Liver (tissue), 9 donors: ENCODE measurements around the gene SETD5. TPM values are rescaled to one million over a fixed set of nuclear protein-coding genes. Genes with fewer than 3 reads are reported as not detected.

Source experiments
- DNase-seq: peaks from one replicate; pipeline ENCODE4 v3.0.0-alpha.2; 2017; ENCODE audit warnings: low spot score
- H3K27ac ChIP-seq, 2 donors: one replicate each; pipeline ENCODE4 v1.7.0; 2013; ENCODE audit warnings: inconsistent platforms in 2 of 2, low read length in 2 of 2, control low read depth in 1 of 2, low read depth in 1 of 2, mild to moderate bottlenecking in 1 of 2
- H3K27me3 ChIP-seq, 4 donors: one replicate each; pipeline versions ENCODE4 v1.6.1 to v1.7.0; 2013; ENCODE audit warnings: low read length in 3 of 4, inconsistent platforms in 1 of 4, mild to moderate bottlenecking in 1 of 4, moderate library complexity in 1 of 4; ENCODE audit not compliant: control insufficient read depth in 4 of 4, insufficient read depth in 4 of 4
- H3K36me3 ChIP-seq, 4 donors: one replicate each; pipeline versions ENCODE4 v1.6.1 to v1.7.0; 2013; ENCODE audit warnings: low read length in 3 of 4, mild to moderate bottlenecking in 3 of 4, low read depth in 1 of 4, moderate library complexity in 1 of 4; ENCODE audit not compliant: control insufficient read depth in 4 of 4, insufficient read depth in 3 of 4
- H3K4me1 ChIP-seq, 4 donors: one replicate each; pipeline versions ENCODE4 v1.6.1 to v1.7.0; 2013; ENCODE audit warnings: low read length in 3 of 4, mild to moderate bottlenecking in 3 of 4, moderate library complexity in 1 of 4; ENCODE audit not compliant: control insufficient read depth in 4 of 4, insufficient read depth in 4 of 4
- H3K4me3 ChIP-seq, 3 donors: one replicate each; pipeline versions ENCODE4 v1.6.1 to v1.7.0; 2013; ENCODE audit warnings: low read length in 3 of 3, control low read depth in 1 of 3, low read depth in 1 of 3, mild to moderate bottlenecking in 1 of 3
- H3K9ac ChIP-seq, 2 donors: one replicate each; pipeline ENCODE4 v1.7.0; 2013; ENCODE audit warnings: low read length in 2 of 2, mild to moderate bottlenecking in 2 of 2, moderate library complexity in 2 of 2, control low read depth in 1 of 2, low read depth in 1 of 2
- H3K9me3 ChIP-seq, 4 donors: one replicate each; pipeline versions ENCODE4 v1.6.1 to v1.7.0; 2013; ENCODE audit warnings: low read length in 3 of 4; ENCODE audit not compliant: control insufficient read depth in 4 of 4
- FOXA2 ChIP-seq: IDR thresholded peaks from 2 replicates; pipeline ENCODE4 v1.6.1; 2016; ENCODE audit warnings: antibody characterized with exemption
- GABPA ChIP-seq, 2 donors: IDR thresholded peaks in 1 of 2; conservative IDR thresholded peaks in 1 of 2; 2 replicates each; pipeline ENCODE4 v1.6.1; 2016; ENCODE audit warnings: antibody characterized with exemption in 2 of 2, mild to moderate bottlenecking in 1 of 2, moderate library complexity in 1 of 2
- HNF4G ChIP-seq: IDR thresholded peaks from 2 replicates; pipeline ENCODE4 v1.6.1; 2016; ENCODE audit warnings: antibody characterized with exemption
- JUND ChIP-seq, 2 donors: IDR thresholded peaks; 2 replicates each; pipeline ENCODE4 v1.6.1; 2016; ENCODE audit warnings: antibody characterized with exemption in 2 of 2
- NR2F2 ChIP-seq: IDR thresholded peaks from 2 replicates; pipeline ENCODE4 v1.6.1; 2016; ENCODE audit warnings: antibody characterized with exemption
- RAD21 ChIP-seq, 2 donors: IDR thresholded peaks; 2 replicates each; pipeline ENCODE4 v1.6.1; 2016; ENCODE audit warnings: antibody characterized with exemption in 2 of 2, mild to moderate bottlenecking in 2 of 2
- RXRA ChIP-seq, 2 donors: IDR thresholded peaks; 2 replicates each; pipeline ENCODE4 v1.6.1; 2017 to 2018; ENCODE audit warnings: antibody characterized with exemption in 2 of 2, mild to moderate bottlenecking in 1 of 2
- SP1 ChIP-seq: IDR thresholded peaks from 2 replicates; pipeline ENCODE4 v1.6.1; 2018; ENCODE audit warnings: antibody characterized with exemption, mild to moderate bottlenecking
- TAF1 ChIP-seq: conservative IDR thresholded peaks from 2 replicates; pipeline ENCODE4 v1.6.1; 2016; ENCODE audit warnings: antibody characterized with exemption, mild to moderate bottlenecking
- YY1 ChIP-seq: IDR thresholded peaks from 2 replicates; pipeline ENCODE4 v1.6.1; 2016; ENCODE audit warnings: antibody characterized with exemption, mild to moderate bottlenecking
- WGBS: extraction: QIAGEN DNeasy Blood & Tissue Kit; methylation state at CpG from one replicate; pipeline ENCODE4 v1.1.7; 2013; 5-methylcytosine and 5-hydroxymethylcytosine counted together
- polyA plus RNA-seq, 2 donors: library from polyadenylated mRNA; stranded (reverse) in 1 of 2; unstranded in 1 of 2; fragments of 200-250 nt in 1 of 2; fragments of >200 nt in 1 of 2; fragmentation: Nextera tagmentation in 1 of 2; extraction: Ambion mirVana in 1 of 2; gene quantifications; one replicate each; pipeline versions ENCODE4 v1.2.1 to v1.2.3, GENCODE V29; 2013 to 2015
- total RNA-seq, 2 donors: library from RNA; depleted of rRNA; stranded (reverse); fragments of >200 nt; gene quantifications; one replicate each; pipeline ENCODE4 v1.2.3, GENCODE V29; 2014
- TF ChIP-seq, protein P1 (sequence below): fragments of 150-350 bp; IDR thresholded peaks from 2 replicates; pipeline ENCODE4 v1.5.1; 2017; ENCODE audit warnings: improper control_type of control experiment, low read depth, low read length; ENCODE audit not compliant: missing input control
- TF ChIP-seq, protein P2 (sequence below): IDR thresholded peaks from 2 replicates; pipeline ENCODE4 v1.6.1; 2016; ENCODE audit warnings: antibody characterized with exemption
- TF ChIP-seq, protein P3 (sequence below): IDR thresholded peaks from 2 replicates; pipeline ENCODE4 v1.6.1; 2016; ENCODE audit warnings: antibody characterized with exemption
- TF ChIP-seq, protein P4 (sequence below): IDR thresholded peaks from 2 replicates; pipeline ENCODE4 v1.6.1; 2016; ENCODE audit warnings: antibody characterized with exemption, mild to moderate bottlenecking
- donor health status: healthy.
- donor health status: healthy.
- donor health status: healthy.
- donor health status: healthy.
- donor health status: healthy.

SETD5 gene
- total and polyA plus RNA-seq, 4 donors = 17.9 to 76.6 (median 24.3) TPM

DNA sequence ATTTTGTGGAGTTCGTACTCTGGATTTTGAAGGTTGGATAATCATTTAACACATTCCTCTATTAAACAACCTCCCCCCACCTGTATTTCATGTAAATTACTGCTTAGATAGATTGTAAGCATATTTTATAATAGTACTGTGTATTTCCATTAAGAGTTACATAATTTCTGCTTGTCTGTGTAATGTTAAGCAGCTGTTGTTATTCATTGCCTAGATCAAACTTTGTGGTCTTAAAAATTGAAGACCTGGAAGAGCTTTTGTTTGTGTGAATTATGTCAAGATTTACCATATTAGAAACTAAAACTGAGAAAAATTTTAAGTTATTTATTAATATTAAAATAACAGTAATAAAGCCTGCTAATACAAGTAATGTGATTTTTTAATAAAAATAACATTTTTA, 11.1 kb downstream of the SETD5 start (continued):
- TF ChIP-seq, protein P1, sequence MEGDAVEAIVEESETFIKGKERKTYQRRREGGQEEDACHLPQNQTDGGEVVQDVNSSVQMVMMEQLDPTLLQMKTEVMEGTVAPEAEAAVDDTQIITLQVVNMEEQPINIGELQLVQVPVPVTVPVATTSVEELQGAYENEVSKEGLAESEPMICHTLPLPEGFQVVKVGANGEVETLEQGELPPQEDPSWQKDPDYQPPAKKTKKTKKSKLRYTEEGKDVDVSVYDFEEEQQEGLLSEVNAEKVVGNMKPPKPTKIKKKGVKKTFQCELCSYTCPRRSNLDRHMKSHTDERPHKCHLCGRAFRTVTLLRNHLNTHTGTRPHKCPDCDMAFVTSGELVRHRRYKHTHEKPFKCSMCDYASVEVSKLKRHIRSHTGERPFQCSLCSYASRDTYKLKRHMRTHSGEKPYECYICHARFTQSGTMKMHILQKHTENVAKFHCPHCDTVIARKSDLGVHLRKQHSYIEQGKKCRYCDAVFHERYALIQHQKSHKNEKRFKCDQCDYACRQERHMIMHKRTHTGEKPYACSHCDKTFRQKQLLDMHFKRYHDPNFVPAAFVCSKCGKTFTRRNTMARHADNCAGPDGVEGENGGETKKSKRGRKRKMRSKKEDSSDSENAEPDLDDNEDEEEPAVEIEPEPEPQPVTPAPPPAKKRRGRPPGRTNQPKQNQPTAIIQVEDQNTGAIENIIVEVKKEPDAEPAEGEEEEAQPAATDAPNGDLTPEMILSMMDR = no peak
- TF ChIP-seq FOXA2 = no peak
- TF ChIP-seq, protein P2, sequence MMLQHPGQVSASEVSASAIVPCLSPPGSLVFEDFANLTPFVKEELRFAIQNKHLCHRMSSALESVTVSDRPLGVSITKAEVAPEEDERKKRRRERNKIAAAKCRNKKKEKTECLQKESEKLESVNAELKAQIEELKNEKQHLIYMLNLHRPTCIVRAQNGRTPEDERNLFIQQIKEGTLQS = no peak

DNA sequence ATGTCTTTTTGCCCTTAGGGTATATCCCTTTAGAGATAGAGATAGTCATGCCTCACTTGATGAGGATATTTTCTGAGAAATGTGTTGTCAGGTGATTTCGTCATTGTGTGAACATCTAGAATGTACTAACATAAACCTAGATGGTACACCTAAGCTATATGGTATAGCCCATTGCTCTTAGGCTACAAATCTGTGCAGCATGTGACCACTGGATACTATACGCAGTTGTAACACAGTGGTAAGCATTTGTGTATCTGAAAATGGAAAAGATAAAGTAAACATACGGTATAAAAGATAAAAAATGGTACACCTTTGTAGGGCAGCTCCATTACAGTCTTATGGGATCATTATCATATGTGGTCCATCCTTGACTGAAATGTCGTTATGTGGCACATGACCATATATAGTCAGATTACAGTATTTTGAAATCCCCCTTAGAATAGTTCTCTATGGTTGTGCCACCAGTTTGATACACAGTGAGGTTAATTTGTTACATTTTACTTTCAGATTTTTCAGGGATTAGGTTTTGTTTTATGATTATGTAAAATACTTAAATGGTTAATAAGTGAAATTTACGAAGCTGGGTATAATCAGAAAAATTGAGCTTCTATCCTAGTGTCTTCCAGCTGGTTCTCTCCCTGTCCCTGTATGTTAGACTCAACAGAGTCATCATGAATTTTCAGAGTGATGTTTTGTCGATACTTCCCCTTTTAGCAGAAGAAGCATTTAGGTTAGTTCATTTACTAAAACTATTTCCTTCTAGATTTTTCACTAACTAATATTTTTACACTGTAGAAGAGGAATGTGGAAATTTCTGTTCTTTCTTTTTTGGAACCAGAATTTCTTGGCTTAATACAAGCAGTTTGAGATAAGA, 12.8 kb downstream of the SETD5 start:
- Histone ChIP-seq H3K27me3 (no peaks in the 10 kb centered on the region), H3K36me3 (no peaks in the 10 kb centered on the region), H3K27ac (no peak overlapping the region), H3K9ac (no peak overlapping the region), H3K4me1 (peaks cover 15 to 53% (median 35%) of the 10 kb centered on the region in 4 donors), H3K9me3 (no peaks in the 10 kb centered on the region), H3K4me3 (no peak overlapping the region)
- DNase-seq = no peak
- WGBS = 77% methylated on average over 6 of the region's 6 CpGs
- TF ChIP-seq TAF1 (no peak), NR2F2 (no peak), JUND (IDR thresholded peaks at IDR 0.05) (no peak), RXRA (IDR thresholded peaks at IDR 0.05) (no peak)

DNA sequence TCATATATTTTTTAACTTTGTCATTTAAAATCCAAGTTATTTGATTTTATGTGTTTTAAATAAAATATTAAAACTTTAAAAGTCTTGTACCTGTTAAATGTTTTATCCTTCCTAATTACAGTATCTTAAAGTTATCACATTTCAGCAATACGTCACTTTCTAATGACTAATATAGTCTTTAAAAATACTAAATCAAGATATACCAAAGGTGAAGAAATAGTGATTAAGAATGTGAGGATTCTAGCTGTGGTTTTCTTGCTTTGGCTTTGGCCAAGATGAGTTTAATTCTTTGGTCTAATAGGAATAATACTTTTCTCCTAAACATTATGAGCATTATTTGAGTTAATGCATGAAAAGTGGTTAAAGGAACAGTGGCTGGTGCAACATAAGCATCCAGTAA, 13.9 kb downstream of the SETD5 start:
- H3K27me3 ChIP-seq = no peaks in the 10 kb centered on the region
- TF ChIP-seq JUND (IDR thresholded peaks at IDR 0.05) (no peak), TAF1 (no peak), HNF4G (no peak), SP1 (no peak), GABPA (IDR thresholded peaks at IDR 0.05 in 1 of 2, conservative IDR thresholded peaks at IDR 0.05 in 1 of 2) (no peak), RAD21 (IDR thresholded peaks at IDR 0.05) (no peak), YY1 (no peak)
- H3K9me3 ChIP-seq = no peaks in the 10 kb centered on the region
- H3K9ac ChIP-seq = no peak overlapping the region
- no peaks in the 10 kb centered on the region for H3K36me3 ChIP-seq
- WGBS = 86% methylated on average over 1 of the region's 1 CpG
- peaks cover 20 to 55% (median 37%) of the 10 kb centered on the region in 4 donors for H3K4me1 ChIP-seq
- no peak overlapping the region for H3K4me3 ChIP-seq
- no peak overlapping the region for H3K27ac ChIP-seq
- DNase-seq = no peak

DNA sequence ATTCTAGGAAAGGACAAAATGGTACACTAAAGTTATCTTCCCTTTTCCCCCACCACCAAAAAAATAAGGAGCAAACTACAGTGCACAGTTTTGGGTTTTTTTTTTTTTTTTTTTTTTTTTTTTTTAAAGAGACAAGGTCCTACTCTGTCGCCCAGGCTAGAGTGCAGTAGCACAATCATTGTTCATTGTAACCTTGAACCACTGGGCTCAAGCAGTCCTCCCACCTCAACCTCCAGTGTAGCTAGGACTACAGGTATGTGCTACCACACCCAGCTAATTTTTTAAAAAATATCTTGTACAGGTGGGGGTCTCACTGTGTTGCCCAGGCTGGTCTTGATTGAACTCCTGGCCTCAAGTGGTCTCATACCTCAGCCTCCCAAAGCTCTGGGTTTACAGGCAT, 14.9 kb downstream of the SETD5 start:
- no peak for DNase-seq
- no peaks in the 10 kb centered on the region for H3K9me3 ChIP-seq
- no peaks in the 10 kb centered on the region for H3K27me3 ChIP-seq
- H3K4me3 ChIP-seq = no peak overlapping the region
- no peak overlapping the region for H3K9ac ChIP-seq
- H3K36me3 ChIP-seq = no peaks in the 10 kb centered on the region
- H3K4me1 ChIP-seq = peaks cover 18 to 62% (median 42%) of the 10 kb centered on the region in 4 donors
- 79% methylated on average over 1 of the region's 1 CpG for WGBS
- peak overlapping the region in 1 of 2 donors; percentile 13 for H3K27ac ChIP-seq
- TF ChIP-seq, protein P3, sequence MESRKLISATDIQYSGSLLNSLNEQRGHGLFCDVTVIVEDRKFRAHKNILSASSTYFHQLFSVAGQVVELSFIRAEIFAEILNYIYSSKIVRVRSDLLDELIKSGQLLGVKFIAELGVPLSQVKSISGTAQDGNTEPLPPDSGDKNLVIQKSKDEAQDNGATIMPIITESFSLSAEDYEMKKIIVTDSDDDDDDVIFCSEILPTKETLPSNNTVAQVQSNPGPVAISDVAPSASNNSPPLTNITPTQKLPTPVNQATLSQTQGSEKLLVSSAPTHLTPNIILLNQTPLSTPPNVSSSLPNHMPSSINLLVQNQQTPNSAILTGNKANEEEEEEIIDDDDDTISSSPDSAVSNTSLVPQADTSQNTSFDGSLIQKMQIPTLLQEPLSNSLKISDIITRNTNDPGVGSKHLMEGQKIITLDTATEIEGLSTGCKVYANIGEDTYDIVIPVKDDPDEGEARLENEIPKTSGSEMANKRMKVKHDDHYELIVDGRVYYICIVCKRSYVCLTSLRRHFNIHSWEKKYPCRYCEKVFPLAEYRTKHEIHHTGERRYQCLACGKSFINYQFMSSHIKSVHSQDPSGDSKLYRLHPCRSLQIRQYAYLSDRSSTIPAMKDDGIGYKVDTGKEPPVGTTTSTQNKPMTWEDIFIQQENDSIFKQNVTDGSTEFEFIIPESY = no peak
- TF ChIP-seq TAF1 (no peak), NR2F2 (no peak), JUND (IDR thresholded peaks at IDR 0.05) (no peak), YY1 (no peak), GABPA (IDR thresholded peaks at IDR 0.05 in 1 of 2, conservative IDR thresholded peaks at IDR 0.05 in 1 of 2) (no peak), RXRA (IDR thresholded peaks at IDR 0.05) (no peak), HNF4G (no peak), RAD21 (IDR thresholded peaks at IDR 0.05) (no peak)
- TF ChIP-seq, protein P2 = no peak
- TF ChIP-seq, protein P4, sequence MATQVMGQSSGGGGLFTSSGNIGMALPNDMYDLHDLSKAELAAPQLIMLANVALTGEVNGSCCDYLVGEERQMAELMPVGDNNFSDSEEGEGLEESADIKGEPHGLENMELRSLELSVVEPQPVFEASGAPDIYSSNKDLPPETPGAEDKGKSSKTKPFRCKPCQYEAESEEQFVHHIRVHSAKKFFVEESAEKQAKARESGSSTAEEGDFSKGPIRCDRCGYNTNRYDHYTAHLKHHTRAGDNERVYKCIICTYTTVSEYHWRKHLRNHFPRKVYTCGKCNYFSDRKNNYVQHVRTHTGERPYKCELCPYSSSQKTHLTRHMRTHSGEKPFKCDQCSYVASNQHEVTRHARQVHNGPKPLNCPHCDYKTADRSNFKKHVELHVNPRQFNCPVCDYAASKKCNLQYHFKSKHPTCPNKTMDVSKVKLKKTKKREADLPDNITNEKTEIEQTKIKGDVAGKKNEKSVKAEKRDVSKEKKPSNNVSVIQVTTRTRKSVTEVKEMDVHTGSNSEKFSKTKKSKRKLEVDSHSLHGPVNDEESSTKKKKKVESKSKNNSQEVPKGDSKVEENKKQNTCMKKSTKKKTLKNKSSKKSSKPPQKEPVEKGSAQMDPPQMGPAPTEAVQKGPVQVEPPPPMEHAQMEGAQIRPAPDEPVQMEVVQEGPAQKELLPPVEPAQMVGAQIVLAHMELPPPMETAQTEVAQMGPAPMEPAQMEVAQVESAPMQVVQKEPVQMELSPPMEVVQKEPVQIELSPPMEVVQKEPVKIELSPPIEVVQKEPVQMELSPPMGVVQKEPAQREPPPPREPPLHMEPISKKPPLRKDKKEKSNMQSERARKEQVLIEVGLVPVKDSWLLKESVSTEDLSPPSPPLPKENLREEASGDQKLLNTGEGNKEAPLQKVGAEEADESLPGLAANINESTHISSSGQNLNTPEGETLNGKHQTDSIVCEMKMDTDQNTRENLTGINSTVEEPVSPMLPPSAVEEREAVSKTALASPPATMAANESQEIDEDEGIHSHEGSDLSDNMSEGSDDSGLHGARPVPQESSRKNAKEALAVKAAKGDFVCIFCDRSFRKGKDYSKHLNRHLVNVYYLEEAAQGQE = no peak
